ENCODE data around the gene MYO1D. TPM values are rescaled to one million over a fixed set of nuclear protein-coding genes. Genes with fewer than 3 reads are reported as not detected.

MYO1D gene
- total RNA-seq, 6 donors from 2014 or later = 63.0 to 139 (median 91.9) TPM

DNA sequence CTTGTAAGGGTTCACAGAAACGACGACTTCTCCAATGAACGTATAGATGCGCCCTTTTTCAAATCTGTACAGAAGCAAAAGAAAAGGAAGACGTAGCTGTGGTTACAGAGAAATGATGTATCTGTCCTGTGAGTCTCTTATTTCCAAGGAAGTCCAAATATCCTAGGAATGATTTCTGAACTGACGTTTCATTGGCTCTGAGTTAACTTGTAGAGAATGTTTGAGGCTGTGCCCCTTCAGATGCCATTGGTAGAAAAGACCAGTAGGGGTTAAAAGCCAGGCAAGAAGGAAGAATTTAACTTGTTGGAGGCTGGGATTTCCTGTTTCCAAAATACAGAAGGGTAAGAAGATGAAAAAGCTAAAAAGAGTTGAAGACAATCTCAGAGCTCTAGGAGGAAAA, 96.2 kb downstream of the MYO1D start:
- peaks cover 0 to 3% (median 0%) of the 10 kb centered on the region in 4 donors for H3K36me3 ChIP-seq
- no peak overlapping the region for H3K4me3 ChIP-seq
- ATAC-seq (ENCODE audit: low FRiP score in 2 of 2) (no peak), DNase-seq (no peak)
- no peaks in the 10 kb centered on the region for H3K4me1 ChIP-seq
- TF ChIP-seq EP300 (IDR thresholded peaks at IDR 0.05) (no peak), POLR2A (IDR thresholded peaks at IDR 0.05) (no peak), POLR2AphosphoS5 (IDR thresholded peaks at IDR 0.05) (no peak)
- TF ChIP-seq, protein P1, sequence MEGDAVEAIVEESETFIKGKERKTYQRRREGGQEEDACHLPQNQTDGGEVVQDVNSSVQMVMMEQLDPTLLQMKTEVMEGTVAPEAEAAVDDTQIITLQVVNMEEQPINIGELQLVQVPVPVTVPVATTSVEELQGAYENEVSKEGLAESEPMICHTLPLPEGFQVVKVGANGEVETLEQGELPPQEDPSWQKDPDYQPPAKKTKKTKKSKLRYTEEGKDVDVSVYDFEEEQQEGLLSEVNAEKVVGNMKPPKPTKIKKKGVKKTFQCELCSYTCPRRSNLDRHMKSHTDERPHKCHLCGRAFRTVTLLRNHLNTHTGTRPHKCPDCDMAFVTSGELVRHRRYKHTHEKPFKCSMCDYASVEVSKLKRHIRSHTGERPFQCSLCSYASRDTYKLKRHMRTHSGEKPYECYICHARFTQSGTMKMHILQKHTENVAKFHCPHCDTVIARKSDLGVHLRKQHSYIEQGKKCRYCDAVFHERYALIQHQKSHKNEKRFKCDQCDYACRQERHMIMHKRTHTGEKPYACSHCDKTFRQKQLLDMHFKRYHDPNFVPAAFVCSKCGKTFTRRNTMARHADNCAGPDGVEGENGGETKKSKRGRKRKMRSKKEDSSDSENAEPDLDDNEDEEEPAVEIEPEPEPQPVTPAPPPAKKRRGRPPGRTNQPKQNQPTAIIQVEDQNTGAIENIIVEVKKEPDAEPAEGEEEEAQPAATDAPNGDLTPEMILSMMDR (IDR thresholded peaks at IDR 0.05) = no peak
- no peaks in the 10 kb centered on the region for H3K9me3 ChIP-seq
- no peaks in the 10 kb centered on the region for H3K27me3 ChIP-seq
- H3K27ac ChIP-seq = no peak overlapping the region
- 84 to 86% methylated on average over 6 of the region's 6 CpGs for WGBS, 2 donors

DNA sequence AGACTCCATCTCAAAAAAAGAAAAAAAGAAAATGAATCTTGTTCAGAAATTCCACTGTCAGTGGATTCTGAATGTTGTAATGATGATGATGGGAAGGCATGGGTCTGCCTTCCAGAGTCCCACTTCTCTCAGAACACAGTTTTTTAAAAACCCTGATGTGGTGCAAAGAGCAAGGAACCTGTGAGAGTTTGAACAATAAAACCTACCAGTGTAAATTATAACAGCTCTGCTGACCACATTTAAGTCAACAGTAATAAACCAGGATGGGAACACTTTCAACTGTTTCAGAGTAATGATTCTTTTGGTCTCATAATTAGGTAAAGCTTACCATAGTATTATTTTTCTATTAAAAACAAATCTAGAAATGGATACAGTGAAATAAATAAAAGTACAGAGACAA, 99.0 kb downstream of the MYO1D start:
- Histone ChIP-seq H3K27ac (no peak overlapping the region), H3K4me3 (no peak overlapping the region), H3K4me1 (no peaks in the 10 kb centered on the region), H3K36me3 (peaks cover 0 to 3% (median 0%) of the 10 kb centered on the region in 4 donors), H3K9me3 (no peaks in the 10 kb centered on the region), H3K27me3 (no peaks in the 10 kb centered on the region)
- no peak for DNase-seq
- ATAC-seq (ENCODE audit: low FRiP score in 2 of 2) = no peak
- TF ChIP-seq POLR2AphosphoS5 (IDR thresholded peaks at IDR 0.05) = no peak

DNA sequence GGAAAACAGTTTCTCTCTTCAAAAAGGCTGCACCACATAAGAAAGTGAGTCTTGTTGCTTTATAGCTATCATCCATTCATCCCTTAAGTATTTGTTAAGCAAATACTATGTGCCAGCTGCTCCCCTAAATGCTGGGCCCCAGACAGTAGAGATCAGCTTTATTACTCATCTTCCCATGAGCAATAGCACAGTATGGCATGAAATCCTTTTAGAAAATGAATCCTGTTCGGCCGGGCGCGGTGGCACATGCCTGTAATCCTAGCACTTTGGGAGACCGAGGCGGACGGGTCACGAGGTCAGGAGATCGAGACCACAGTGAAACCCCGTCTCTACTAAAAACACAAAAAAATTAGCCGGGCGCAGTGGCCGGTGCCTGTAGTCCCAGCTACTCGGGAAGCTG, 99.5 kb downstream of the MYO1D start:
- 94 to 98% methylated on average over 14 of the region's 14 CpGs for WGBS, 2 donors
- DNase-seq (peak in 1 of 2 donors; percentile 39), ATAC-seq (ENCODE audit: low FRiP score in 2 of 2) (no peak)
- Histone ChIP-seq H3K27ac (no peak overlapping the region), H3K36me3 (peaks cover 0 to 3% (median 0%) of the 10 kb centered on the region in 4 donors), H3K4me3 (no peak overlapping the region), H3K9me3 (no peaks in the 10 kb centered on the region), H3K4me1 (no peaks in the 10 kb centered on the region), H3K27me3 (no peaks in the 10 kb centered on the region)
- TF ChIP-seq POLR2A (IDR thresholded peaks at IDR 0.05) (no peak), EP300 (IDR thresholded peaks at IDR 0.05) (no peak), POLR2AphosphoS5 (IDR thresholded peaks at IDR 0.05) (no peak)
- TF ChIP-seq, protein P1 (IDR thresholded peaks at IDR 0.05) = no peak

DNA sequence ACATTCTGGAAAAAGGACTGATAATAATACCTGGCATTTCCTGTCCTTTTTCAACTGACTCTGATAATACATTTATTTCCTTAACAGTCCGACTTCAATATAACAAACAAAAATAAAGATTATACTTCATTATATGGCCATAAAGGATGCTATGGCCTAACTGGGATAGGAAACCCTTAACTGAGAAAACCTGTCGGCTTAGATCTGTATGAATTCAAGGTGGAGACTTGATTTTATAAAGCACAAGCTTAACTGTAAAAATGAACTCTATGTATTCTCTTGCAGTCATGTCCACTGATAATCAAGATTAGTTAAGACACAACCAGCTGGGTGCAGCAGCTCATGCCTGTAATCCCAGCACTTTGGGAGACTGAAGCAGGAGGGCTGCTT, 102.2 kb downstream of the MYO1D start:
- H3K27ac ChIP-seq = no peak overlapping the region
- no peaks in the 10 kb centered on the region for H3K9me3 ChIP-seq
- no peak for DNase-seq
- no peak overlapping the region for H3K4me3 ChIP-seq
- ATAC-seq (ENCODE audit: low FRiP score in 2 of 2) = no peak
- no peak for TF ChIP-seq POLR2A (IDR thresholded peaks at IDR 0.05)
- TF ChIP-seq EP300 (IDR thresholded peaks at IDR 0.05) = no peak
- TF ChIP-seq, protein P1 (IDR thresholded peaks at IDR 0.05) = no peak
- no peak for TF ChIP-seq POLR2AphosphoS5 (IDR thresholded peaks at IDR 0.05)
- peaks cover 0 to 10% (median 0%) of the 10 kb centered on the region in 4 donors for H3K36me3 ChIP-seq
- H3K27me3 ChIP-seq = no peaks in the 10 kb centered on the region
- no peaks in the 10 kb centered on the region for H3K4me1 ChIP-seq
- WGBS, 2 donors = 91 to 94% methylated on average over 2 of the region's 2 CpGs

DNA sequence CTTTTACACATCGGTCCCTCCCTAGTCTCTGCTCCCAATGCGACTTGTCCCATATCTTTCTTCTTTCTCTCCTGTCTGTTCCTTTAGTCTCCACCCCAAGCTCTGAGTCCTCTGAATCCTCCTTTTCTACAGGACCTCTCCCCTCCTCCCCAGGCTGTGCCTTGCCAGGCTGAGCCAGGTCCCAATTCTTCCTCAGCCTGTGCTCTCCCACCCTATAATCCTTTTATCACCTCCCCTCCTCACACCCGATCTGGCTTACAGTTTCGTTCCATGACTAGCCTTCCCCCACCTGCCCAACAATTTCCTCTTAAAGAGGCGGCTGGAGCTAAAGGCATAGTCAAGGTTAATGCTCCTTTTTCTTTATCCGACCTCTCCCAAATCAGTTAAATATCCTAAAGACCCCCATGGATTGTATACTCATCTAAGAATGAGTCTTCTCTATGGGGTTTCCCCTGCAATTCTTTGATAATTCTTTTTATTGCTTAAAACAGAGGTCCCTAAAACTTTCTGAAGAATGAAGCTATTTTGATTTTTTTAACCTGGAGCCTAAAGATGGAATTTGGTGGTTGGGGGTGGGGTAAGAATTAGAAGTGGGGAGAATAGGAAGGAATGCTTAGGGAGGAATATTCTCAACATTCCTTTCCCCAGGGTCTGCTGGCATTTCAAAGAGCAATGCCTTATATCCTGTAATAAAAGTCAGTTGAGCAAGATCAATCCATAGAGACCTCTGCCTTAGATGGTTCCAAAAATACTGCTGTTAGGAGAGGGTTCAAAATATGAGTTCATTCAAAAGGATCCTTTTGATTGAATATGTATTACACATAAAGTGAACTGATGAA, 102.8 kb downstream of the MYO1D start:
- Histone ChIP-seq H3K27ac (no peak overlapping the region), H3K4me3 (no peak overlapping the region), H3K36me3 (peaks cover 0 to 10% (median 0%) of the 10 kb centered on the region in 4 donors), H3K27me3 (no peaks in the 10 kb centered on the region), H3K9me3 (no peaks in the 10 kb centered on the region), H3K4me1 (no peaks in the 10 kb centered on the region)
- TF ChIP-seq, protein P1 (IDR thresholded peaks at IDR 0.05) = no peak
- TF ChIP-seq POLR2AphosphoS5 (IDR thresholded peaks at IDR 0.05) (no peak), EP300 (IDR thresholded peaks at IDR 0.05) (no peak), POLR2A (IDR thresholded peaks at IDR 0.05) (no peak)
- no peak for ATAC-seq (ENCODE audit: low FRiP score in 2 of 2)
- 83 to 89% methylated on average over 6 of the region's 6 CpGs for WGBS, 2 donors
- DNase-seq = no peak
